Loucy (cell line): ENCODE data around the gene TRIP13.

Experiments
- EZH2phosphoT487 ChIP-seq: fragments of 200-600 bp; IDR thresholded peaks from 2 replicates; pipeline ENCODE4 v1.6.1; 2018; ENCODE audit warnings: antibody characterized with exemption, mild to moderate bottlenecking, moderate library complexity, borderline replicate concordance
- TF ChIP-seq, protein P1 (sequence below): fragments of 200-600 bp; sonication (generic); conservative IDR thresholded peaks from 2 replicates; pipeline ENCODE4 v1.5.1; 2014; ENCODE audit warnings: mild to moderate bottlenecking, antibody characterized with exemption, low read length

DNA sequence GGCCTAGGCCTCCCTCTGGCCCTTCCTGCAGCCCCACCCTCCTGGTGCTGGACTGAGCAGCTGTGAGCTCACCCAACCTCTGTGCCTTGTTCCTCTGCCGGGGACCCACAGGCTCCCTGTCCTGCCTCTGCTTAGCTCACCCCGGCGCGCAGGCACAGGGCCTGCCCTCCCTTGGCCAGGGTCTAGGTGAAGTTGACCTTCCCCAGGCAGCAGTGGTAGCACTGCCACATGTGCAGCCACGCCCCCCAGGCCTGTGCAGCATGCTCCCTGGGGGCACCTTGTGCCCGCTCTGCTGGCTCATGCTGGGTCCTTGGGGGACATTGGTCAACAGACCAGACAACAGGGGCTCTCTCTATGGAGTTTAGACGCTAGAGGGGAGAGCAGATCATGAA lies 18.1 kb downstream of the TRIP13 start:
- TF ChIP-seq, protein P1, sequence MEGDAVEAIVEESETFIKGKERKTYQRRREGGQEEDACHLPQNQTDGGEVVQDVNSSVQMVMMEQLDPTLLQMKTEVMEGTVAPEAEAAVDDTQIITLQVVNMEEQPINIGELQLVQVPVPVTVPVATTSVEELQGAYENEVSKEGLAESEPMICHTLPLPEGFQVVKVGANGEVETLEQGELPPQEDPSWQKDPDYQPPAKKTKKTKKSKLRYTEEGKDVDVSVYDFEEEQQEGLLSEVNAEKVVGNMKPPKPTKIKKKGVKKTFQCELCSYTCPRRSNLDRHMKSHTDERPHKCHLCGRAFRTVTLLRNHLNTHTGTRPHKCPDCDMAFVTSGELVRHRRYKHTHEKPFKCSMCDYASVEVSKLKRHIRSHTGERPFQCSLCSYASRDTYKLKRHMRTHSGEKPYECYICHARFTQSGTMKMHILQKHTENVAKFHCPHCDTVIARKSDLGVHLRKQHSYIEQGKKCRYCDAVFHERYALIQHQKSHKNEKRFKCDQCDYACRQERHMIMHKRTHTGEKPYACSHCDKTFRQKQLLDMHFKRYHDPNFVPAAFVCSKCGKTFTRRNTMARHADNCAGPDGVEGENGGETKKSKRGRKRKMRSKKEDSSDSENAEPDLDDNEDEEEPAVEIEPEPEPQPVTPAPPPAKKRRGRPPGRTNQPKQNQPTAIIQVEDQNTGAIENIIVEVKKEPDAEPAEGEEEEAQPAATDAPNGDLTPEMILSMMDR: no peak
- TF ChIP-seq EZH2phosphoT487: no peak
